GM12878 (cell line): ENCODE results near the gene NEURL3. TPM values are rescaled to one million over a fixed set of nuclear protein-coding genes. Genes with fewer than 3 reads are reported as not detected.

ENCODE experiments used
- ATAC-seq: fragments of 200-7000 bp; cut with Tn5 transposase; 3 replicates; pipeline ENCODE4 v1.9.1; 2020; ENCODE audit warnings: mild to moderate bottlenecking, moderate library complexity
- BruUV-seq: library from RNA; stranded (reverse); fragments of 400-500 nt; replicated peaks from 2 replicates; lab custom pipeline; 2021; lab: Mats Ljungman, UMichigan
- CTCF ChIA-PET: fragments of 300-600 bp; sonication (Branson Sonifier 250); formaldehyde crosslinking; extraction: SDS; loops from one replicate; lab custom pipeline; 2021; ENCODE audit warnings: inconsistent platforms; lab: Yijun Ruan, JAX
- POLR2A ChIA-PET: fragments of 350-600 bp; formaldehyde crosslinking; extraction: SDS; loops from one replicate; lab custom pipeline; 2021; ENCODE audit warnings: inconsistent platforms; lab: Charles Lee
- RAD21 ChIA-PET: fragments of 300-600 bp; sonication (Branson Sonifier 250); formaldehyde crosslinking; loops from one replicate; lab custom pipeline; 2023; ENCODE audit warnings: antibody characterized with exemption; ENCODE audit not compliant: unreplicated experiment; lab: Charles Lee
- SMC1A ChIA-PET: fragments of 300-600 bp; sonication (Branson Sonifier 250); formaldehyde crosslinking; loops from one replicate; lab custom pipeline; 2023; ENCODE audit not compliant: unreplicated experiment, uncharacterized antibody; lab: Charles Lee
- DNase-seq: peaks from one replicate; pipeline ENCODE4 v3.0.0-alpha.2; 2011; ENCODE audit warnings: low read depth, low spot score
- FAIRE-seq: peaks from 3 replicates; lab custom pipeline; 2011; peaks lifted over from hg19 to GRCh38; lab: Jason Lieb, UNC
- H2AFZ ChIP-seq: 2 replicates; pipeline ENCODE4 v1.6.0; 2011; ENCODE audit warnings: low read depth, low read length, control low read depth; ENCODE audit not compliant: control insufficient read depth
- H3K27ac ChIP-seq: 2 replicates; pipeline ENCODE4 v1.5.1; 2011; ENCODE audit warnings: control low read depth; ENCODE audit not compliant: control insufficient read depth, insufficient read depth
- H3K27me3 ChIP-seq, 2 experiments: replicated peaks in 1 of 2; 2 replicates each; pipeline versions ENCODE4 v1.6.0 to v1.6.1; 2011; ENCODE audit warnings: low read length in 1 of 2; ENCODE audit not compliant: control insufficient read depth in 2 of 2, insufficient read depth in 2 of 2
- H3K36me3 ChIP-seq, 2 experiments: 2 replicates each; pipeline ENCODE4 v1.5.1; 2011; ENCODE audit warnings: low read length in 1 of 2; ENCODE audit not compliant: control insufficient read depth in 2 of 2, insufficient read depth in 2 of 2
- H3K4me1 ChIP-seq: 2 replicates; pipeline ENCODE4 v1.6.1; 2011; ENCODE audit warnings: mild to moderate bottlenecking, low read length, moderate library complexity, mixed read lengths; ENCODE audit not compliant: control insufficient read depth, insufficient read depth
- H3K4me2 ChIP-seq: 2 replicates; pipeline ENCODE4 v1.6.0; 2011; ENCODE audit warnings: control low read depth; ENCODE audit not compliant: control insufficient read depth, insufficient read depth
- H3K4me3 ChIP-seq: fragments of 200-600 bp; sonication (generic); 2 replicates; pipeline ENCODE4 v1.5.1; 2016
- H3K79me2 ChIP-seq: 2 replicates; pipeline ENCODE4 v1.6.0; 2011; ENCODE audit warnings: low read length; ENCODE audit not compliant: control insufficient read depth, insufficient read depth
- H3K9ac ChIP-seq: 2 replicates; pipeline ENCODE4 v1.8.0; 2011; ENCODE audit warnings: low read length, control low read depth, mixed read lengths; ENCODE audit not compliant: control insufficient read depth, insufficient read depth
- H3K9me3 ChIP-seq: replicated peaks from 3 replicates; pipeline ENCODE4 v1.5.1; 2011; ENCODE audit warnings: mild to moderate bottlenecking, low read length; ENCODE audit not compliant: control insufficient read depth, insufficient read depth
- H4K20me1 ChIP-seq: 2 replicates; pipeline ENCODE4 v1.6.0; 2011; ENCODE audit not compliant: control insufficient read depth, insufficient read depth
- EP300 ChIP-seq, 2 experiments: fragments of 150-350 bp in 1 of 2; IDR thresholded peaks; 2 replicates each; pipeline ENCODE4 v1.6.1; 2011 to 2012; ENCODE audit warnings: low read depth in 2 of 2, low read length in 2 of 2, borderline replicate concordance in 1 of 2, improper control_type of control experiment in 1 of 2, inconsistent platforms in 1 of 2; ENCODE audit not compliant: control insufficient read depth in 1 of 2
- WGBS: methylation state at CpG from one replicate; pipeline ENCODE4 v1.1.6; 2016; ENCODE audit warnings: low lambda C conversion rate; ENCODE audit not compliant: insufficient replicate concordance, insufficient coverage; ENCODE audit errors: missing lambda C conversion rate; 5-methylcytosine and 5-hydroxymethylcytosine counted together
- in situ Hi-C: fragments of 300-500 bp; cut with MboI; formaldehyde crosslinking; loops from 9 replicates; pipeline ENCODE4 v1.14.3; 2018; ENCODE audit warnings: mixed read lengths
- intact Hi-C: fragments of 100-400 bp; cut with micrococcal nuclease; formaldehyde crosslinking; loops from one replicate; pipeline ENCODE4 v1.14.2; 2022; ENCODE audit not compliant: unreplicated experiment
- polyA plus RNA-seq, 11 experiments: library from polyadenylated mRNA; depleted of rRNA in 4 of 11; unstranded in 6 of 11; stranded (reverse) in 5 of 11; fragments of >200 nt; fragmentation: Nextera tagmentation in 4 of 11; fragmentation: Illumina TruSeq in 1 of 11; extraction: Ambion mirVana in 4 of 11; extraction: Trizol in 1 of 11; gene quantifications; 1 replicate in 1 of 11; 2 replicates in 10 of 11; pipeline versions ENCODE4 v1.2.1 to v1.2.3, GENCODE V29; 2011 to 2016; ENCODE audit warnings: inconsistent platforms in 2 of 11, missing spikeins in 2 of 11, low read depth in 1 of 11
- total RNA-seq, 4 experiments: library from RNA; depleted of rRNA in 3 of 4; stranded (reverse); fragments of >200 nt in 3 of 4; fragmentation: Illumina TruSeq in 1 of 4; extraction: Trizol in 1 of 4; gene quantifications; 2 replicates each; pipeline versions ENCODE4 v1.2.1 to v1.2.3, GENCODE V29; 2013 to 2021
- TF ChIP-seq, protein P1 (sequence below): fragments of 450-650 bp; IDR thresholded peaks from 2 replicates; pipeline ENCODE4 v1.6.1; 2016; ENCODE audit warnings: mild to moderate bottlenecking

NEURL3 gene
- total and polyA plus RNA-seq, 10 of the 15 experiments (the other 5 are each of a cell fraction or from before 2014, with no cell fraction given): 0.03 to 6.3 (median 0.47) TPM

DNA sequence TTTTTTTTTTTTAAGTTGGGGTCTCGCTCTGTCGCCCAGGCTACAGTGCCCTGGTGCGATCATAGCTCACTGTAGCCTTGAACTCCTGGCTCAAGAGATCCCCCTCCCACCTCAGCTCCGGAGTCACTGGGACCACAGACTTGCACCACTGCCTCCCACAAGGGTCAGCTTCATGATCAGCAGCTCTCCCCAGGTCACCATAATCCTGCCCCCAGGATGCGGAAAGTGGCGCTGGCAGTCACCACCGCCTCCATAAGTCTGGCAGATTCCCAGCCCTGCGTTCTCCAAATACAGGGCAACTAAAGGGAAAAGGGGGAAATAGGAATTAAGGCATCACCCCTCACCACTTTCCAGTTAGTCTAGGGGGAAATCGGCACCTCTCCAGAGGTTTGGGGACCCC lies 26.2 kb upstream of the NEURL3 start:
- TF ChIP-seq, protein P1, sequence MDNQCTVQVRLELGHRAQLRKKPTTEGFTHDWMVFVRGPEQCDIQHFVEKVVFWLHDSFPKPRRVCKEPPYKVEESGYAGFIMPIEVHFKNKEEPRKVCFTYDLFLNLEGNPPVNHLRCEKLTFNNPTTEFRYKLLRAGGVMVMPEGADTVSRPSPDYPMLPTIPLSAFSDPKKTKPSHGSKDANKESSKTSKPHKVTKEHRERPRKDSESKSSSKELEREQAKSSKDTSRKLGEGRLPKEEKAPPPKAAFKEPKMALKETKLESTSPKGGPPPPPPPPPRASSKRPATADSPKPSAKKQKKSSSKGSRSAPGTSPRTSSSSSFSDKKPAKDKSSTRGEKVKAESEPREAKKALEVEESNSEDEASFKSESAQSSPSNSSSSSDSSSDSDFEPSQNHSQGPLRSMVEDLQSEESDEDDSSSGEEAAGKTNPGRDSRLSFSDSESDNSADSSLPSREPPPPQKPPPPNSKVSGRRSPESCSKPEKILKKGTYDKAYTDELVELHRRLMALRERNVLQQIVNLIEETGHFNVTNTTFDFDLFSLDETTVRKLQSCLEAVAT: 0 out of 2 replicates have a peak, but pooled peaks have one; percentile 43
- no peak for TF ChIP-seq EP300 (IDR thresholded peaks at IDR 0.05; ENCODE audit: borderline replicate concordance in 1 of 2, control insufficient read depth in 1 of 2, low read depth in 2 of 2, low read length in 2 of 2)
- TF ChIP-seq, all 136 proteins: peak for 1
- Histone ChIP-seq H3K4me2 (peak overlapping the region; percentile 85), H3K27me3 (no peaks in the 10 kb centered on the region), H3K9ac (peak overlapping the region; percentile 66), H3K79me2 (peaks cover 8% of the 10 kb centered on the region), H3K4me1 (peaks cover 80% of the 10 kb centered on the region), H3K36me3 (no peaks in the 10 kb centered on the region), H3K9me3 (no peaks in the 10 kb centered on the region), H3K27ac (peak overlapping the region; percentile 57; the same call in 1 of the 2 replicates), H3K4me3 (peak overlapping the region; percentile 67; the same call in 1 of the 2 replicates), H4K20me1 (no peaks in the 10 kb centered on the region), H2AFZ (no peak overlapping the region)
- in situ Hi-C loops (no loop called here), intact Hi-C loops (loop anchor here (10.0 kb wide), 2 partner anchors 233 to 433 kb away; partner anchors contain the start of gene CNNM4)
- ATAC-seq (no peak), DNase-seq (no peak), FAIRE-seq (no peak)
- TSS peak; percentile 90 for BruUV-seq
- CTCF ChIA-PET: interaction anchor here (1.3 to 7.0 kb wide), 3 partner anchors 13 to 22 kb away, joined by 3 to 51 read pairs (median 22); no protein-coding TSS in a partner anchor
- POLR2A ChIA-PET: interaction anchor here (0.7 to 7.9 kb wide), 5 partner anchors 8 to 340 kb away, joined by 3 to 106 read pairs (median 4); partner anchors contain the start of gene ARID5A
- SMC1A ChIA-PET: interaction anchor here (0.7 to 1.9 kb wide), 4 partner anchors 9 to 124 kb away, joined by 3 to 7 read pairs (median 4); no protein-coding TSS in a partner anchor
- RAD21 ChIA-PET: interaction anchor here (0.6 to 7.4 kb wide), 8 partner anchors 9 to 238 kb away, joined by 3 to 60 read pairs (median 5); no protein-coding TSS in a partner anchor
- WGBS: 51% methylated on average over 9 of the region's 9 CpGs
